LHCN-M2 (cell line): ENCODE measurements around the gene CC2D2B. TPM values are rescaled to one million over a fixed set of nuclear protein-coding genes. Genes with fewer than 3 reads are reported as not detected.
"Not testable (repeated sequence)": the region's sequence is repeated elsewhere in the genome, so short reads cannot be mapped to it uniquely, and the experiment has no call there.

Experiments used
- DNase-seq: peaks from one replicate; pipeline ENCODE4 v3.0.0-alpha.2; 2012; ENCODE audit warnings: low read depth
- total RNA-seq: library from RNA; depleted of rRNA; stranded (reverse); fragments of >200 nt; gene quantifications from 2 replicates; pipeline ENCODE4 v1.2.3, GENCODE V29; 2014

Gene CC2D2B
- total RNA-seq, 1 experiment from 2014 or later = 0.11 TPM

GRCh38 chr10:96014473-96015102 is 106.8 kb downstream of the CC2D2B start:
- DNase-seq = no peak

- DNase-seq = peak; percentile 36
Observed at GRCh38 chr10:96017191-96017687, 109.5 kb downstream of the CC2D2B start.

DNA sequence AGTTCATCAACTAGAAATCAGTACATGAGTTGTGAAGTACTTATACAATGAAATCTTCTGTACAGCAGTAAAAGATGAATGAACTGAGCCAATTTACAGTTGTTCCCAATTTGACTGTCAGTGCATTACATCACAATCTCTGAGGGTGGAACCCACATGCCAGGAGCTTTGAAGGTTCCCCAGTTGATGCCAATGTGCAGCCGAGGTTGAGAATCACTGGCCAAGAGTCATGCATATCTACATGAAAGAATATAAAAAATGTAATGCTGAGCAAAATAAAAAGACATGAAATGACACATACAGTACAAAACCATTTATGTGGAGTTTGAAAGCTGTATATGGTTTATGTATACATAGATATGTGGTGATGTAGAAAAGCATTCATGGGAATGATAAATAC is 113.6 kb downstream of the CC2D2B start:
- DNase-seq = no peak

GRCh38 chr10:96022739-96023138 is 115.0 kb downstream of the CC2D2B start:
- no peak for DNase-seq

- no peak for DNase-seq
Observed at GRCh38 chr10:96023168-96023567, 115.4 kb downstream of the CC2D2B start.

DNA sequence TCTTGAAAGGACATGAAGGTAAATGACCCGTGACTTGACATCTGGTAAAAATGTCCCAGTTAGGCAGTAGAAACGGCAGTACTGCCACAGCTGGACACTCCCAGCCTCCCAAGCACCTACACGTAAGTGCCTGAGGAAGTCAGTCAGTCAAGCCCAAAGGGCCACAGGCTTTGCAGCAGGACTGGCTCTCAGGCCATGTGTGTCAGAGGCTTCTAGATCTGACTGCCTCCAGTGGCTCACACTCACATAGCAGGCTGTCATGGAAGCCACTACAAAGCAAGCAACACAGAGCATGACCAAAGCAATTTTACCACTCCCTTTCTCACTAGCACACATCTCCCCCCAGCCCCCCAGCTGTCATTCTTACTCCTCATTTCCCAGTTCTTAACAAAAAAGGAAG is 117.8 kb downstream of the CC2D2B start:
- peak; percentile 11 for DNase-seq

- no peak for DNase-seq
Observed at GRCh38 chr10:96034625-96035024, 126.8 kb downstream of the CC2D2B start.

DNA sequence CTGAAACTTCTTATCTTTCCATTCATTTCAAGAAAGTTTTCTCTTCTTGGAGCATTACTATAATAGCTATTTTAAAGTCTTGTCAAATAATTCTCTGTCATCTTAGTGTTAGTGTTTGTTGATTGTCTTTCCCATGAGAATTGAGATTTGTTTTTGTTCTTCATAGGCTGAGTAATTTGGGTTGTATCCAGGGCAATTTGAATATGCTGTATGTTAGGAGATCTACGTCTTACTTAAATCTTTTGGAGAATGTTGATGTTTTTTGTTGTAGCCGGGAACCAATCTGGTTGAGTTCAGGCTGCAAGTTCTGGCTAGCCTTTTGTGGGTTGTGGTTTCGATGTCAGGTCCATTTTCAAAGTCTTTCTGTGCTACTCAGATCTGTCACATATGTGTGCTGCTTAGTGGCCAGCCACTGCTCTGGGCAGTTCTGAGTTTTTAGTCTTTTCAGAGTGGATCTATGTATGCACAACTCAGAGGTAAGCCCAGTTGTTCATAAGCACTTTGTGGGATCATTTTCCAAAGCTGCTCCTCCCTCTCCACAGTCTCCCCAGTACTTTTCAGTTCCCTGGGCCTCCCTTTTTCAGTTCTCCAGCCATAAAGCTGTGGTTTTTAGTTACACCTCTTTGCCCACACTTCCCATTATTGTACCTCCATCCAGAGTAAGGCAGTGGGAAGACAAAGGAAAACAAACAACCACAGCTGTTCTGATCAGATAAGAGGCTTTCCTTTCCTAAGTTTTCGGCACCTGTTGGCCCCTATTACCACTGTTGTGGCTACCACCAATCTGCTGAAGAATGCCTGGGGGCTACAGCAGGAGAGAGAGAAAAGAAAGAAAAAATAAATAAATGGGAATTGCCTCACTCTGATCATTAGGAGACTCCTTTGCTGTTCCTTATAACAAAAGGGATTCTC is 131.0 kb downstream of the CC2D2B start:
- peak; percentile 4 for DNase-seq

GRCh38 chr10:96041146-96041545 is 133.4 kb downstream of the CC2D2B start:
- no peak for DNase-seq

DNA sequence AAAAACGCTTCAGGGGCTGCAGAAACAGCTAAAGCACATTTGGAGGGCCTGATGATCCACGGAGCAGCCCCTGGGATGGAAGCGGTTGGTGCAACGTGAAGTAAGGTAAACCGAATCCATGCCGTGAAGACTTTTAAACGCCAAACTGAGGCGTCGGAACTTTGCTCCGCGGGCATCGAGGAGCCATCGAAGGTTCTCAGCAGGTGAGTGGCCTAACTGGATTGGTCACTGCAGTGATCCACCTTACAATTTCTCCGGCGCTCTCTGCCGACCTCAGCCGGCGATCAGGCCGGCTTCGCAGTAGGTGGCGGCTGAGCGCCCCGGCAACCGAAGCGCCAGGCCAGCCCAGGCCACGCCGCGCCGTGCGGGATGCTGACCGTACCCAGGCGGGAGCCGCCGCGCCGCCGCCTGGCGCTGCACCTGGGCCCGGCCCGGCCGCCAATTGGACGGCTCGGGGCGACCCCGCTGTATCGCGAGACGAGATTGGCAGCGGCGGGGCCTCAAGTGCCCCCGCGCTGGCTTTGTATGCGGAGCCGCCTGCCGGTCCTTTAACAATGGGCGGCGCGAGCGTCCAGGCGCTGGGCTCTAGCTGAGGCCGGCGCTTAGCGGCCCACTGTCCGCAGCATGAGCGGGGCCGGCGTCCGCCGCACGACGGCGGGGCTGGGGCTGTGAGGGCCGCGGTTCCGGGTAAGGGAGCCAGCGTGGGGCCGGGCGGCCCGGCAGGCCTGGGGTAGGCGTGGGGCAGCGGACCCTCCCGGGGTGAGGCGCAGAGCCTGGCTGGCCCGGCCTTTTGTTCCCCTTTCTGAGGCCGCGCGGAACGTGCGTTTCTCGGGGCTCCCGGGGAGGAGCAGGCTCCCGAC is 135.5 kb downstream of the CC2D2B start, which contains the start of gene CCNJ:
TSS of gene CCNJ (plus strand) at position 551 of the 860 bp plus-strand sequence. CDS start 811 bp downstream, outside the sequence.
- DNase-seq = peak; percentile 78

DNA sequence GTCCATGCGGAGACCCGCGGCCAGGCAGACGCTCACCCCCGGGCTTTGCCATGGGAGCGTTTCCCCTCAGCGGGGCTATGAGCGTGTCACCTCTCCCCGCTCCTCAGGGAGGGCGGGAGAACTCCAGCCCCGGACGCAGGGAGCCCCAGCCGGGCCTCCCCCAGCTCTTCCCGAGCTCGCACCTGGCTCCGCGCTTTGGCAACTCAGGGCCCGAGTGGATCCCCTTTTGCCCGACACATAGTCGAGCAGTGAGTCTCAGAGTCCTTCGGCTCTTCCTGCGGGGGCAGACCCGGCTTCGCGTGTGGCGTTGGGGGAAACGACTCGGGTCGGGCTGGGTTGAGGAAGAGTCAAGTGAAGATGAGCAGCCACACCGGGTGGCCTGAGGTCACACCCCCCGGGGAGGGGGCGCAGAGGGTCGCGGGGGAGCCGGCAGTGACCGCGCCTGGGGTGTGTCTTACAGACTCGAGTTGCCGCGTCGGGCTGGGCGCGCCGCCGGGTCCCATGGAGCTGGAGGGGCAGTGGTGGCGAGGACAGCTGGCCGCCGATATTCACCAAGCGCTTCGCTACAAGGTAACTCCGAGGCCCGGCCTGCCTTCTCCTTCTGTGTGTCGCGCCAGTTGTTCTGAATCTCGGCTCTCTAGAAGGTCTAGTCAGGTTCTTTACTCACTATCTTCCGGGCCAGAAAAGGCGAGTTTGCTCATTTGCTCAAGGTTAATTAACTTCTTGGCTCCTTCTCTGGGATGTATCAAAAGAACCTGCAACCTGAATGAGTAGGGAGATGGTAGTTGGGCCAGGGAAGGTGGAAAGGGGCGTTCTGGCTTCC is 136.3 kb downstream of the CC2D2B start:
- peak; percentile 40 for DNase-seq

DNA sequence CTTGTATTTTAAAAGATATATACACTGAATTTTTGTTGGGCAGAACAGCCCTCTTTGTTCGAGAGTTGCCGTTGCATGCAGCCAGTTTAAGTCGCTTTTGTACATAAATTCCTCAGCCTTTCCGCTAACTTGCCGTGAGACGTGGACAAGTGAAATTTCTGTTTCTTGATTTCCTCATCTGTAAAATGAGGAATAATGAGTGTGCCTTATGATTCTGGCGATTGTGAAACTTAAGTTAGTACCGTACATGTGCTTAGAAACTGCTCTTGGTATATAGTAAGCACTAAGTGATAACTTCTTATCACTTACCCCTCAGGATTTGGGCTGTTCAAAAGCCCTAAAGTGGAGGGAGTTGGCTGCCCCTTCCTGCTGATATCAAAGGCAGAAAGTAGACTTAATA is 137.0 kb downstream of the CC2D2B start:
- peak; percentile 18 for DNase-seq

DNA sequence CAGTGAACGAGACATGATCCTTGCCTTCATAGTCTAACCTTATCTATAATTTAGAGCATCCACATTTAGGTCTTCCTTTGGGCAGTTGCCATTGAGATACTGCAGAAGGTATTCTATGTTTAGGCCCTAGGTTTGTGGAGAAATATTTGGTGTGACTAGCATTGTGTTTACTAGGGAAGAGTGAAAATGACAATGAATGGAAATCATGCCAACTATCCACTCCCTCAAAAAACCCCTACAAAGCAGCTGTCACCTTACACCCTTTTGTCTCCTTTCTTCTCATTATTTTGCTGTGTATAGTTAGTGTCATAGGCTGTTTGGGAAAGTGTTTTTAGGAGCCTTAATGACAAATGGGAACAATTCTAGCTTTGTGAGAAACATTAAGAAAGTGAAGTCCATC is 138.8 kb downstream of the CC2D2B start:
- DNase-seq = no peak

DNA sequence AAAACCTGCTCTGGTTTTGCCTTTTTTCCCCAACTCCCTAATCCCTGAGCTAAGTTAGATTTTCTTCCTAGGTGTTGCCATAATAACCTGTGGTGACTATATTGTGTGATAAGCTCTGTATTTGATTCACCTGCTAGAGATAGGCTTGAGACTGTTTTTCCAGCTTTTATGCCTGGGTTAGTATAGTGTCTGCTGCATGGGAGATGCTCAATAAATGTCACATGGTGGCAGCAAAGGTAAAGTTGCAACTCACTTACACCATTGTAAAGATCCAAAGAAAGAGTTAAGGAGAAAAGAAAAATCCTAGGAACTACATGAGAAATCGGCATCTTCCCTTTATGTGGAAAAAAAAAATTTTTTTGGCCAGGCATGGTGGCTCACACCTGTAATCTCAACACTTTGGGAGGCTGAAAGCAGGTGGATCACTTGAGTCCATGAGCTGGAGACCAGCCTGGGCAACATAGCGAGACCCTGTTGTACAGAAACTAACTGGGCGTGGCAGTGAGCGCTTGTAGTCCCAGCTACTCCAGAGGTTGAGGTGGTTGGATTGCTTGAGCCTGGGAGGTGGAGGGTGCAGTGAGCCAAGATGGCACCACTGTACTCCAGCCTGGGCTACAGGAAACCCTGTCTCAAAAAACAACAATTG is 139.4 kb downstream of the CC2D2B start:
- DNase-seq = peak; percentile 7

- not testable (repeated sequence) for DNase-seq
Observed at GRCh38 chr10:96047925-96048324, 140.2 kb downstream of the CC2D2B start.

DNA sequence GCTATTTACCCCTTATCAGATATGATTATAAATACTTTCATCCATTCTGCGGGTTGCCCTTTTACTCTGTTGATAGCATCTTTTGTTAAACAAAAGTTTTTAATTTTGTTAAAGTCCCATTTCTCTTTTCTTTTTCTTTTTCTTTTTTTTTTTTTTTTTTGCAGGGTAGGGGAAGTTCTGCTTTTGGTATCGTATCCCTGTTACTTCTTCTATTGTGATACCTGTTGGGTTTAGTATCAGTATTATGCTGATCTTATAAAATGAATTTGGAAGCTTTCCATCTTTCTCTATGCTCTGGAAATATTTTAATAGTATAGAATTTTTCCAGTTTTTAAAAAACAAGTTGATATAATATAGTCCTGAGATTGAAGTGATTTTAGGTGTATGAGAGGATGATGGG is 141.6 kb downstream of the CC2D2B start:
- DNase-seq = no peak

DNA sequence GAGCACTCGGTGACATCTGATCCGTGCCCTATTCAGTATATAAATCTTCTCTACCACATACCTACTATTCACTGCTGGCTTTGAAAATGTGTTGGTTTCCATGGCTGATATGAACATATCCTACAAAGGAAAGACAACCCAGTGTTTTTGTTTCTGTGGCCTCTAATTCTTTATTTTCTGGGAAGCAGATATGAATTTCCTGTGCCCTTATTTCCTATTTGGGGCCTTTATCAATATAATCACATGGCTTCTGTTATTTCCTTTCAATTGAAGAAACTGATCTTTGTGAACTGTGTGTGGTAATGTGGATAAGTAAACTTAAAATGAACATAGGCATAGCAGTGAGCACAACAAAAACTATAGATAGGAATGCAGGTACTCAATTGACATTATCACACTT is 146.2 kb downstream of the CC2D2B start:
- DNase-seq = no peak

- no peak for DNase-seq
Observed at GRCh38 chr10:96056787-96057186, 149.0 kb downstream of the CC2D2B start.

DNA sequence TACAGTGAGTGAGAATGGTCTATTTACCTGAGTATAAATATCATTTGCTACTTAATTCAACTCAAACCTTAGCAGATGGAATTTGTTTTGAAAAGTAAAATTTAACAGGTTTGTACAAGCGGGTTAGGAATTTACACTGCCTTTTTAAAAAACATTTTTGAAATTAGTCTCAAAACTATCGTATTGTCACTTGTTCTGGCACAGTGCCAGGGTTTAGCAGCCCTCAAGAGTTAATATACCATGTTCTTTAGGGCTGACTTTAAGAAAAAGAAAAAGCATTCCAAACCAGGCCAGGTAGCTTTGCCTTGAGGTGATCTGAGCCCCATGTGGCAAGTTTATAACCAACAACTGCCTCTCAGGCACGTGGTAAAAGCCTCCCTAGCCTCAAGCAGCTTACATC is 153.5 kb downstream of the CC2D2B start:
- no peak for DNase-seq

DNA sequence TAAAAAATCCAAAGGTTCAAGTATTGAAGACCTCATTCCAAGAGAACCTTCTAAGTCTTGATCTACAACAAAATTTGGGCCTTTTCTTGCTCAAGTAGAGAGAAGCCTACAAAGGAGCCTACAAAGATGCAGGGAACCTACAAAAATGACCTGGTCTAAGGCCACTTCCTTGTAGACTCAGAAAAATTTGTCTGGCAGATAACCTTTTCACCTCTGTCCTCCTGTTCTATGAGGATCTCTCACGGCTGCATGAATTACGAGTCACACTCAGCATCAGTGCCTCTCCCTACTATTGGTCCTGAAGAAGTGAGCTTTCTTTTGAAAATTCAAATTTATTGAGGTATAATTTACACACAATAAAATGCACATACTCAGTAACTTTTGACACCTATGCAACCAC is 164.9 kb downstream of the CC2D2B start:
- peak; percentile 9 for DNase-seq
